C4-2B (cell line): ENCODE results near the gene AARS1.
"Not testable (repeated sequence)": the region's sequence is repeated elsewhere in the genome, so short reads cannot be mapped to it uniquely, and the experiment has no call there.

Source experiments
- ZFX ChIP-seq: fragments of 450-650 bp; IDR thresholded peaks from 2 replicates; pipeline ENCODE4 v1.6.1; 2017
- TF ChIP-seq, protein P1 (sequence below): fragments of 450-650 bp; conservative IDR thresholded peaks from 2 replicates; pipeline ENCODE4 v1.5.1; 2017; ENCODE audit warnings: mild to moderate bottlenecking

DNA sequence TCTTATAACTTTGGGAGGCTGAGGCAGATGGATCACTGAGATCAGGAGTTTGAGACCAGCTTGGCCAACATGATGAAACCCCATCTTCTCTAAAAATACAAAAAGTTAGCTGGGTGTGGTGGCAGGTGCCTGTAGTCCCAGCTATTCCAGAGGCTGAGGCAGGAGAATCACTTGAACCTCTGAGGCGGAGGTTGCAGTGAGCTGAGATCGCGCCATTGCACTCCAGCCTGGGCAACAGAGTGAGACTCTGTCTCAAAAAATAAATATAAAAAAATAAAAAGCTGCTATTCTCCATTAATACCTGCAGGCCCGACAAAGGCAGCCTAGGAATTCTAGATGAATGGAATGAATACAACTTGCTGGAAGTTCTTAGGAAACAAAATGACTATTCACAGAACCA lies 39.6 kb downstream of the AARS1 start:
- TF ChIP-seq, protein P1, sequence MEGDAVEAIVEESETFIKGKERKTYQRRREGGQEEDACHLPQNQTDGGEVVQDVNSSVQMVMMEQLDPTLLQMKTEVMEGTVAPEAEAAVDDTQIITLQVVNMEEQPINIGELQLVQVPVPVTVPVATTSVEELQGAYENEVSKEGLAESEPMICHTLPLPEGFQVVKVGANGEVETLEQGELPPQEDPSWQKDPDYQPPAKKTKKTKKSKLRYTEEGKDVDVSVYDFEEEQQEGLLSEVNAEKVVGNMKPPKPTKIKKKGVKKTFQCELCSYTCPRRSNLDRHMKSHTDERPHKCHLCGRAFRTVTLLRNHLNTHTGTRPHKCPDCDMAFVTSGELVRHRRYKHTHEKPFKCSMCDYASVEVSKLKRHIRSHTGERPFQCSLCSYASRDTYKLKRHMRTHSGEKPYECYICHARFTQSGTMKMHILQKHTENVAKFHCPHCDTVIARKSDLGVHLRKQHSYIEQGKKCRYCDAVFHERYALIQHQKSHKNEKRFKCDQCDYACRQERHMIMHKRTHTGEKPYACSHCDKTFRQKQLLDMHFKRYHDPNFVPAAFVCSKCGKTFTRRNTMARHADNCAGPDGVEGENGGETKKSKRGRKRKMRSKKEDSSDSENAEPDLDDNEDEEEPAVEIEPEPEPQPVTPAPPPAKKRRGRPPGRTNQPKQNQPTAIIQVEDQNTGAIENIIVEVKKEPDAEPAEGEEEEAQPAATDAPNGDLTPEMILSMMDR, result not testable (repeated sequence)
- TF ChIP-seq ZFX, result not testable (repeated sequence)
